ENCODE measurements around the gene UTS2R.
A peak's percentile ranks its signal among the peaks of the same experiment; 100 is the strongest.

The UTS2R gene

GRCh38 chr17:82367724-82368524 is 3.6 kb upstream of the UTS2R start:
- Histone ChIP-seq H3K36me3 (ENCODE audit: insufficient read depth, low read length) (peaks cover 6% of the 10 kb centered on the region), H3K27me3 (ENCODE audit: insufficient read depth, low read length, poor library complexity) (no peaks in the 10 kb centered on the region), H3K9me3 (ENCODE audit: insufficient read depth, low read length, severe bottlenecking) (no peaks in the 10 kb centered on the region), H3K79me2 (ENCODE audit: insufficient read depth, low read length) (0 out of 2 replicates have a peak, but pooled peaks cover 4% of the 10 kb centered on the region), H3K4me2 (ENCODE audit: insufficient read depth, low read length) (peak overlapping the region; percentile 60), H4K20me1 (ENCODE audit: insufficient read depth, low read length) (peaks cover 6% of the 10 kb centered on the region), H3K4me3 (ENCODE audit: low read depth in 1 of 2, low read length in 2 of 2) (peak overlapping the region; percentile 10 to 48; a peak in 3 of 4 replicates), H3K9ac (ENCODE audit: low read depth, low read length) (peak overlapping the region; percentile 48), H2AFZ (ENCODE audit: low read depth, low read length) (peak overlapping the region; percentile 23; the same call in 1 of the 2 replicates), H3K27ac (ENCODE audit: low read length) (peak overlapping the region; percentile 81), H3K4me1 (ENCODE audit: insufficient read depth, low read length) (peaks cover 32% of the 10 kb centered on the region; the same call in 1 of the 2 replicates)
- no peak for TF ChIP-seq EZH2 (IDR thresholded peaks at IDR 0.05; ENCODE audit: borderline replicate concordance, low read depth, low read length, severe bottlenecking)
- no peak for TF ChIP-seq CTCF (IDR thresholded peaks at IDR 0.05; ENCODE audit: borderline replicate concordance, extremely low read depth, low read length, poor library complexity, severe bottlenecking)
- DNase-seq (peak; percentile 95), ATAC-seq (ENCODE audit: insufficient read depth, low read depth) (peak; percentile 98)

- Histone ChIP-seq H3K4me3 (ENCODE audit: low read depth in 1 of 2, low read length in 2 of 2) (no peak overlapping the region), H3K4me1 (ENCODE audit: insufficient read depth, low read length) (peaks cover 27% of the 10 kb centered on the region; the same call in 1 of the 2 replicates), H3K27ac (ENCODE audit: low read length) (no peak overlapping the region), H3K27me3 (ENCODE audit: insufficient read depth, low read length, poor library complexity) (no peaks in the 10 kb centered on the region), H3K79me2 (ENCODE audit: insufficient read depth, low read length) (no peaks in the 10 kb centered on the region), H3K9me3 (ENCODE audit: insufficient read depth, low read length, severe bottlenecking) (no peaks in the 10 kb centered on the region), H4K20me1 (ENCODE audit: insufficient read depth, low read length) (no peaks in the 10 kb centered on the region), H3K9ac (ENCODE audit: low read depth, low read length) (no peak overlapping the region), H2AFZ (ENCODE audit: low read depth, low read length) (no peak overlapping the region), H3K4me2 (ENCODE audit: insufficient read depth, low read length) (no peak overlapping the region), H3K36me3 (ENCODE audit: insufficient read depth, low read length) (no peaks in the 10 kb centered on the region)
- DNase-seq: no peak
- no peak for TF ChIP-seq CTCF (IDR thresholded peaks at IDR 0.05; ENCODE audit: borderline replicate concordance, extremely low read depth, low read length, poor library complexity, severe bottlenecking)
- TF ChIP-seq EZH2 (IDR thresholded peaks at IDR 0.05; ENCODE audit: borderline replicate concordance, low read depth, low read length, severe bottlenecking): no peak
- ATAC-seq (ENCODE audit: insufficient read depth, low read depth): no peak
These were observed 2.4 kb upstream of the UTS2R start for GRCh38 chr17:82369211-82369610.

- H3K4me3 ChIP-seq (ENCODE audit: low read depth in 1 of 2, low read length in 2 of 2): no peak overlapping the region
- H3K27ac ChIP-seq (ENCODE audit: low read length): no peak overlapping the region
- no peaks in the 10 kb centered on the region for H4K20me1 ChIP-seq (ENCODE audit: insufficient read depth, low read length)
- H3K36me3 ChIP-seq (ENCODE audit: insufficient read depth, low read length): no peaks in the 10 kb centered on the region
- no peak overlapping the region for H3K4me2 ChIP-seq (ENCODE audit: insufficient read depth, low read length)
- no peaks in the 10 kb centered on the region for H3K27me3 ChIP-seq (ENCODE audit: insufficient read depth, low read length, poor library complexity)
- DNase-seq (no peak), ATAC-seq (ENCODE audit: insufficient read depth, low read depth) (no peak)
- H3K4me1 ChIP-seq (ENCODE audit: insufficient read depth, low read length): peaks cover 24% of the 10 kb centered on the region; the same call in 1 of the 2 replicates
- H3K9ac ChIP-seq (ENCODE audit: low read depth, low read length): no peak overlapping the region
- H3K79me2 ChIP-seq (ENCODE audit: insufficient read depth, low read length): no peaks in the 10 kb centered on the region
- no peak overlapping the region for H2AFZ ChIP-seq (ENCODE audit: low read depth, low read length)
- TF ChIP-seq EZH2 (IDR thresholded peaks at IDR 0.05; ENCODE audit: borderline replicate concordance, low read depth, low read length, severe bottlenecking) (no peak), CTCF (IDR thresholded peaks at IDR 0.05; ENCODE audit: borderline replicate concordance, extremely low read depth, low read length, poor library complexity, severe bottlenecking) (no peak)
- H3K9me3 ChIP-seq (ENCODE audit: insufficient read depth, low read length, severe bottlenecking): no peaks in the 10 kb centered on the region
These were observed 863 bp upstream of the UTS2R start for GRCh38 chr17:82370471-82371332.

Measured in DND-41 (cell line).